RPMI8226 (cell line): ENCODE data around the gene TMEM61.

Experiments
- DNase-seq: peaks from one replicate; pipeline ENCODE4 v3.0.0-alpha.2; 2015

The TMEM61 gene

DNA sequence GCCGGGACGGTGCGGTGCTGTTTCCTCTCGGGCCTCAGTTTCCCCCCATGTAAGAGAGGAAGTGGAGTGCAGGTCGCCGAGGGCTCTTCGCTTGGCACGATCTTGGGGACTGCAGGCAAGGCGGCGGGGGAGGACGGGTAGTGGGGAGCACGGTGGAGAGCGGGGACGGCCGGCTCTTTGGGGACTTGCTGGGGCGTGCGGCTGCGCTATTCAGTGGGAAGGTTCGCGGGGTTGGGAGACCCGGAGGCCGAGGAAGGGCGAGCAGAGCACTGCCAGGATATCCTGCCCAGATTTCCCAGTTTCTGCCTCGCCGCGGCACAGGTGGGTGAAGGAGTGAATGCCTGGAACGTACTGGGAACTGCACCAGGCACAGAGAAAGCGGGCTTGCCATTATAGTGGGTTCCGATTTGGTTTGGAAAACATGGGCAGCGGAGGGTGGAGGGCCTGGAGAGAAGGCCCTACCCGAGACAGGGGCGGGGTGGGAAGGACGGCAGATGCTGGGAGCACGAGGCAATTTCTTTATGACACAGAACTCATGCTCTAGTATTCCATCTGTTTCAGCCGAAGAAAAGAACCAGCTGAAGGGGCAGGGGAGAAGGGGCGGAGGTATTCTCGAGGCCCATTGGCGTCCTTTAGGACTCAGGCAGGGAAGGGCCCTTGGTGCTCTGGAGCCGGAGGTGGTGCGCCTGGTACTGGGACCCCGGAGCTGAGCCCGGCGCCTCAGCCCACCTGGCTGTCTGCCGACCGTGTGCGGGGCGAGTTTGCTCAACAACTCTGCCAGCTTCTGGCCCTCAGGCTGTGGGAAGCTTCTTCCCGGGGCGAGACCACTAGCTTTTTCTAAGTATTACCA lies 59.9 kb downstream of the TMEM61 start:
- DNase-seq, result no peak

DNA sequence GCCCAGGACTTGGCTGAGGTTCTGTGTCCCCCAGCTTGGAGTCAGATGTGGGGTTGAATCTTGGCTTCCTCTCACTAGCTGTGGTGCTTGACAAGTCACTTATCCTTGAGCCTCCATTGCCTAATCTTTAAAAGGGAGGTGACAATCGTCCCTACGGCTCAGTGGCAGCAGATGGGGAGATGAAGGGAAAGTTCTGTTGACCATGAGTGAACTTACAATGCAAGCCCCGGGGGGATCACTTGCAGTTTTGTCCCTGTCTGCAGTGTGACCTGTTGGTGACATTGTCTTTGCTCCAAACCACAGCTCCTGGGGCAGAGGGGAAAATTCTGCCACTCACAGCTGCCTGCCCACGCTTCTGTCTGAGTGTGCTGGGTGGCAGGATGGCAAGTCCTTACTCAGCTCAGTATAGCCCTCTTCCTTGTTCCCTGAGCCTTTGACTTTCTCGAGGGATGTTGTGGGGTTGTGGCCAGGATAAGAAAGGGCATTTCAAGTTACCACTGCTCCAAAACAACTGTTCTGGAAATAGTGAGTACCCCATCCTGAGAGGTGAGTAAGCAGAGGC lies 60.6 kb downstream of the TMEM61 start:
- no peak for DNase-seq

DNA sequence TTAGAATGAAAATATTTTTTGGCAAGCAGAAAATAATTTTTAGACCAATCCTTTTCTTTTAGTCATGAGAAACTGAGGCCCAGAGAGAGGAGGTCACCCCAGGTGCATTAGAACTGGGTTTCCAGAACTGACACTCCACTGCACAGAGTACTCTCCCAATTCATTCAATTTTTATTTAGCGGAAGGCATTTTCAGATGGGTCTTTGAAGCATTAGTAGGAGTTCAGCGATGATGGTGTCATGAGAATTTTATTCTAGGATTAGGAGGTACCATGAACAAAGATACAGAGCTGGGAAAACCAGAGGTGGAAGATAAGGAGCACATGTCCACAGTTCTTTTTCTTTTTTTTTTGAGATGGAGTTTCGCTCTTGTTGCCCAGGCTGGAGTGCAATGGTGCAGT lies 61.2 kb downstream of the TMEM61 start:
- no peak for DNase-seq
